ENCODE data around the gene METRNL. TPM values are rescaled to one million over a fixed set of nuclear protein-coding genes. Genes with fewer than 3 reads are reported as not detected.

Gene METRNL
- polyA plus RNA-seq, 1 donor from 2014 or later = 15.1 TPM

- Histone ChIP-seq H3K9me3 (ENCODE audit: low read length) (no peaks in the 10 kb centered on the region), H3K27ac (ENCODE audit: low read length) (no peak overlapping the region), H3K9me2 (ENCODE audit: insufficient read depth, low read length) (no peaks in the 10 kb centered on the region), H4K20me1 (ENCODE audit: insufficient read depth) (no peaks in the 10 kb centered on the region), H3F3A (ENCODE audit: insufficient read depth, low read length, poor library complexity, severe bottlenecking) (no peaks in the 10 kb centered on the region), H3K36me3 (ENCODE audit: insufficient read depth, low read length) (no peaks in the 10 kb centered on the region), H2AFZ (ENCODE audit: low read depth, low read length) (no peak overlapping the region), H3K27me3 (ENCODE audit: insufficient read depth, low read depth, low read length) (peaks cover 26% of the 10 kb centered on the region), H3K4me3 (ENCODE audit: low read length) (peak overlapping the region; percentile 59), H3K9ac (ENCODE audit: low read length) (peak overlapping the region; percentile 39), H3K79me2 (replicated peaks; ENCODE audit: insufficient read depth, low read length) (peaks cover 6% of the 10 kb centered on the region), H3K4me2 (ENCODE audit: low read length) (no peak overlapping the region)
- no peak for TF ChIP-seq EP300 (conservative IDR thresholded peaks at IDR 0.05; ENCODE audit: poor library complexity, severe bottlenecking)
- no peak for TF ChIP-seq RAD21 (conservative IDR thresholded peaks at IDR 0.05)
- TF ChIP-seq EZH2 (IDR thresholded peaks at IDR 0.05; ENCODE audit: borderline replicate concordance, insufficient read depth, low read length, poor library complexity, severe bottlenecking) = no peak
- TF ChIP-seq MXI1 (conservative IDR thresholded peaks at IDR 0.05; ENCODE audit: poor library complexity, severe bottlenecking) = no peak
- no peak for TF ChIP-seq TAF1 (IDR thresholded peaks at IDR 0.05; ENCODE audit: low read depth)
- no peak for TF ChIP-seq POLR2AphosphoS5 (IDR thresholded peaks at IDR 0.05)
- no peak for TF ChIP-seq SMC3 (conservative IDR thresholded peaks at IDR 0.05; ENCODE audit: poor library complexity)
- TF ChIP-seq CTCF (IDR thresholded peaks at IDR 0.05; ENCODE audit: poor library complexity, severe bottlenecking) = no peak
- TF ChIP-seq REST (IDR thresholded peaks at IDR 0.05; ENCODE audit: borderline replicate concordance) = no peak
These were observed 1.7 kb downstream of the METRNL start for GRCh38 chr17:83080858-83081683.

DNA sequence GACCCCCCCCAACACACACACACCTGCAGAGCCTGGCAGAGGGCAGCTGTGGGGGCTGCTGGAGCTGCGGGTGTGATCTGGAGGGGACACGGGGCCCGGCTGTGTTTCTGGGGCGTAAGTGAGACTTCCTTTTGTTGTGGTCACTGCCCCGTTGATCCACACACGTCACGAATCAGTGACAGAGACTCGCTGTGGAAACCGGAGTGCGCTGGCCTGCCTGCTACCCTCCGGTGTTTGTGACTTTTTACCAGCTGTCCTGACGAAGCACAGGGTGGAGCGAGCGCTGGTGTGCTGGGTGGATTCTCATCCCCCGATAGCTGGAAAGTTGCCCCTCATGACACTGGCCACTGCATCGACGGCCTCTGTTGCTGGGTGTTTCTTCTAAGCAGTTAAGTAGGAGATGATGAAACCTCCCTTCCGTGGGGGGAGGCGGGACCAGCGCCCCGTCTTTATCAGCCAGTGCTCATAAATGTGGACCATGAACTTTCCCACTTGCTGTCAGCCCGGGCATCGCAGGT is 2.3 kb downstream of the METRNL start:
- no peak overlapping the region for H2AFZ ChIP-seq (ENCODE audit: low read depth, low read length)
- H4K20me1 ChIP-seq (ENCODE audit: insufficient read depth) = no peaks in the 10 kb centered on the region
- peaks cover 26% of the 10 kb centered on the region for H3K27me3 ChIP-seq (ENCODE audit: insufficient read depth, low read depth, low read length)
- peaks cover 6% of the 10 kb centered on the region for H3K79me2 ChIP-seq (replicated peaks; ENCODE audit: insufficient read depth, low read length)
- H3K27ac ChIP-seq (ENCODE audit: low read length) = no peak overlapping the region
- no peaks in the 10 kb centered on the region for H3F3A ChIP-seq (ENCODE audit: insufficient read depth, low read length, poor library complexity, severe bottlenecking)
- no peaks in the 10 kb centered on the region for H3K9me2 ChIP-seq (ENCODE audit: insufficient read depth, low read length)
- H3K4me3 ChIP-seq (ENCODE audit: low read length) = peak overlapping the region; percentile 59
- no peak for TF ChIP-seq TAF1 (IDR thresholded peaks at IDR 0.05; ENCODE audit: low read depth)
- no peak for TF ChIP-seq REST (IDR thresholded peaks at IDR 0.05; ENCODE audit: borderline replicate concordance)
- TF ChIP-seq EZH2 (IDR thresholded peaks at IDR 0.05; ENCODE audit: borderline replicate concordance, insufficient read depth, low read length, poor library complexity, severe bottlenecking) = no peak
- TF ChIP-seq SMC3 (conservative IDR thresholded peaks at IDR 0.05; ENCODE audit: poor library complexity) = no peak
- no peak for TF ChIP-seq POLR2AphosphoS5 (IDR thresholded peaks at IDR 0.05)
- no peak for TF ChIP-seq RAD21 (conservative IDR thresholded peaks at IDR 0.05)
- no peak for TF ChIP-seq CTCF (IDR thresholded peaks at IDR 0.05; ENCODE audit: poor library complexity, severe bottlenecking)
- TF ChIP-seq EP300 (conservative IDR thresholded peaks at IDR 0.05; ENCODE audit: poor library complexity, severe bottlenecking) = no peak
- no peak for TF ChIP-seq MXI1 (conservative IDR thresholded peaks at IDR 0.05; ENCODE audit: poor library complexity, severe bottlenecking)
- no peak overlapping the region for H3K4me2 ChIP-seq (ENCODE audit: low read length)
- no peak overlapping the region for H3K9ac ChIP-seq (ENCODE audit: low read length)
- H3K9me3 ChIP-seq (ENCODE audit: low read length) = no peaks in the 10 kb centered on the region
- H3K36me3 ChIP-seq (ENCODE audit: insufficient read depth, low read length) = no peaks in the 10 kb centered on the region
